ENCODE data around the gene FOXN3.

DNA sequence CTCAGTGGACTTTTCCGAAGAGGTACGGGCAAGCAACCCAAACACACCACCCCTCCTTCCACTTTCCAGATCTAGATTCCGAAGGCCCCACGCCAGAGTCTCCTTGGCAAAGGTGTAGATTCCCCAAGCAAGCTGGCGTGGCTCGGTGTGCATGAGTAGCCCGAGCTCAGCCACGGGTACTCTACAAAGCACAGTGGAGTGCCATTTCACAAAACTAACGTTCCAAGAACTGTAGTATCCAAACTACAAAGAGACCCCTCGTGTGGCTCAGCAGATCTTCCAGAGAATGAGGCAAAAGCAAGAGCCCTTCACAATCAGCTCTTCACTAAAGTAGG is 72.1 kb downstream of the FOXN3 start:
- TF ChIP-seq, protein P1, sequence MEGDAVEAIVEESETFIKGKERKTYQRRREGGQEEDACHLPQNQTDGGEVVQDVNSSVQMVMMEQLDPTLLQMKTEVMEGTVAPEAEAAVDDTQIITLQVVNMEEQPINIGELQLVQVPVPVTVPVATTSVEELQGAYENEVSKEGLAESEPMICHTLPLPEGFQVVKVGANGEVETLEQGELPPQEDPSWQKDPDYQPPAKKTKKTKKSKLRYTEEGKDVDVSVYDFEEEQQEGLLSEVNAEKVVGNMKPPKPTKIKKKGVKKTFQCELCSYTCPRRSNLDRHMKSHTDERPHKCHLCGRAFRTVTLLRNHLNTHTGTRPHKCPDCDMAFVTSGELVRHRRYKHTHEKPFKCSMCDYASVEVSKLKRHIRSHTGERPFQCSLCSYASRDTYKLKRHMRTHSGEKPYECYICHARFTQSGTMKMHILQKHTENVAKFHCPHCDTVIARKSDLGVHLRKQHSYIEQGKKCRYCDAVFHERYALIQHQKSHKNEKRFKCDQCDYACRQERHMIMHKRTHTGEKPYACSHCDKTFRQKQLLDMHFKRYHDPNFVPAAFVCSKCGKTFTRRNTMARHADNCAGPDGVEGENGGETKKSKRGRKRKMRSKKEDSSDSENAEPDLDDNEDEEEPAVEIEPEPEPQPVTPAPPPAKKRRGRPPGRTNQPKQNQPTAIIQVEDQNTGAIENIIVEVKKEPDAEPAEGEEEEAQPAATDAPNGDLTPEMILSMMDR (optimal IDR thresholded peaks at IDR 0.05 in 1 of 3, IDR thresholded peaks at IDR 0.05 in 1 of 3, conservative IDR thresholded peaks at IDR 0.05 in 1 of 3; ENCODE audit: extremely low read depth in 1 of 3, insufficient read depth in 2 of 3, low read length in 3 of 3), result no peak
- no peak for TF ChIP-seq EZH2 (IDR thresholded peaks at IDR 0.05; ENCODE audit: low read length)
